LNCaP clone FGC (cell line): ENCODE results near the gene SLAMF9.

Experiments used
- DNase-seq: peaks from one replicate; pipeline ENCODE4 v3.0.0-alpha.2; 2011; ENCODE audit warnings: low read depth
- H3K4me3 ChIP-seq: 2 replicates; pipeline ENCODE4 v1.5.1; 2011; ENCODE audit warnings: mild to moderate bottlenecking, low read depth, low read length, control low read depth
- TF ChIP-seq, protein P1 (sequence below): IDR thresholded peaks from 2 replicates; pipeline ENCODE4 v1.5.1; 2012; ENCODE audit warnings: mild to moderate bottlenecking; ENCODE audit not compliant: control insufficient read depth, insufficient read depth; ENCODE audit errors: extremely low read depth

Gene SLAMF9

DNA sequence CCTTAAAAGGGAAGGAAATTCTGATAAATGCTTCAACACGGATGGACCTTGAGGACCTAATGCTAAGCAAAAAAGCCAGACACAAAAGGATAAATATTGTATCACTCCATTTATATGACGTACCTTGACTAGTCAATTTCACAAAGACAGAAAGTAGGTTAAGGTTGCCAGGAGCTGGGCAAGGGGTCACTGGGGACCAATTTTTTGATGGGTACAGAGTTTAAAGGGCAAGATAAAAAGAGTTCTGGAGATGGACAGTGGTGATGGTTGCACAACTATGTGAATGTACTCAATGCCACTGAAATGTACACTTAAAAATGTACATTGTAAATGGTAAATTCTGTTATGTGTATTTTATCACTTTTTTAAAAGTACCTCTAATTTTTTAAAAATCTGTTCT, 32.1 kb upstream of the SLAMF9 start:
- TF ChIP-seq, protein P1, sequence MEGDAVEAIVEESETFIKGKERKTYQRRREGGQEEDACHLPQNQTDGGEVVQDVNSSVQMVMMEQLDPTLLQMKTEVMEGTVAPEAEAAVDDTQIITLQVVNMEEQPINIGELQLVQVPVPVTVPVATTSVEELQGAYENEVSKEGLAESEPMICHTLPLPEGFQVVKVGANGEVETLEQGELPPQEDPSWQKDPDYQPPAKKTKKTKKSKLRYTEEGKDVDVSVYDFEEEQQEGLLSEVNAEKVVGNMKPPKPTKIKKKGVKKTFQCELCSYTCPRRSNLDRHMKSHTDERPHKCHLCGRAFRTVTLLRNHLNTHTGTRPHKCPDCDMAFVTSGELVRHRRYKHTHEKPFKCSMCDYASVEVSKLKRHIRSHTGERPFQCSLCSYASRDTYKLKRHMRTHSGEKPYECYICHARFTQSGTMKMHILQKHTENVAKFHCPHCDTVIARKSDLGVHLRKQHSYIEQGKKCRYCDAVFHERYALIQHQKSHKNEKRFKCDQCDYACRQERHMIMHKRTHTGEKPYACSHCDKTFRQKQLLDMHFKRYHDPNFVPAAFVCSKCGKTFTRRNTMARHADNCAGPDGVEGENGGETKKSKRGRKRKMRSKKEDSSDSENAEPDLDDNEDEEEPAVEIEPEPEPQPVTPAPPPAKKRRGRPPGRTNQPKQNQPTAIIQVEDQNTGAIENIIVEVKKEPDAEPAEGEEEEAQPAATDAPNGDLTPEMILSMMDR: no peak
- H3K4me3 ChIP-seq: no peak overlapping the region
- DNase-seq: no peak

DNA sequence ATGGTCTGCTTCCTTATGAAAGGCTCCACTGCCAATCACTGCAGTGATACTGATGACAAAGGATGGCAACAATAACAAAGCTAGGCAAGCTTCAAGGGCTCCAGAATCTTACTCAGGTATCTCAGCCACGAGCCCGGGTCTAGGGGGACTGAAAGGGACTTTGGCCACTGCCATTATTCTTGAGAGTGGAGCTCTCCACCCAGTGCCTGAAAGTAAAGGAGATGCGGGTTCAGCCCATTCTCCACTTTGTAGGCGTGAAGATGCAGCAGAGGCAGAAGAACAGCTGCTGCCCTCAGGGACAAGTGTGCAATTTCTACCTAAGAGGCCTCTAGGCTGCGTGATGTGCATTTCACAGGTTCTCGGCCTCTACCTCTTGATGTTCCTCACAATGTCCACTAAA, 31.4 kb upstream of the SLAMF9 start:
- no peak for DNase-seq
- no peak overlapping the region for H3K4me3 ChIP-seq
- TF ChIP-seq, protein P1: no peak

DNA sequence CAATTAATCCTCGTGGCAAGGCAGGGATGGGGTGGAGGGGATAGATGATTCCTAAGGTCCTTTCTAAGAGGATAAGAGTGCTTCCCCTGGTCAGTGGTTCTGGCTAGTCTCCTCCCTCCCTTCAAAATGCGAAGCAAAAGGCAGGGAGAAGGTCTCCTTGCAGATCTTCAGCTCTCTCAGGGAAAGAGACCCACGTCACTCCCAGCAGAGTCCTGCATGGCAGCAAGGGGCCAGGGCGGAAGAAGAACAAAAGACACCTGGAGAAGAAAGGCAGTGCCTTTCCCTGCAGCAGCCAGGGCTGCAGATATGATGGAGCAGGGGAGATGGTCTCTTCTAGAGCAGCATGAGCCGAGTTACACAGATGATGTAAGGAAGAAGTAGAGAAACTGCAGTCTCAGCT, 29.6 kb upstream of the SLAMF9 start:
- no peak overlapping the region for H3K4me3 ChIP-seq
- DNase-seq: no peak
- TF ChIP-seq, protein P1: no peak

DNA sequence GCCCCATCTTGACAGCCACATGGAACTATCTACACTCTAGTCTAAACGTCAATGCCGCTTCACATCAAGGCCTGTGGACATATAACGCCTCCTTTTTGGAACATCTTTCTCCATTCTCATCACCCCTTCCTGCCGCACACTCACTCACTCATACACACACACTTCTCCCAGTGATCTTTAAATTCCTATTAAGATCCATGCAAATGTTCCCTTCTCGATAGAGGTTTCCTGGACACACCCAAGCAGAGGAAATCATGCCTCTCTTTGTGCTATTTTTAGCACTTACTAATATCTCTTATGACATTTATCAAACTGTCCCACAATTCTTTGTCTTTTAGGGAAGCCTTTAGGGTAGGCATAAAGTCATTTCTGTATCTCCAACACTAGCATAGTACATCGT, 28.2 kb upstream of the SLAMF9 start:
- TF ChIP-seq, protein P1: no peak
- H3K4me3 ChIP-seq: no peak overlapping the region
- DNase-seq: no peak

DNA sequence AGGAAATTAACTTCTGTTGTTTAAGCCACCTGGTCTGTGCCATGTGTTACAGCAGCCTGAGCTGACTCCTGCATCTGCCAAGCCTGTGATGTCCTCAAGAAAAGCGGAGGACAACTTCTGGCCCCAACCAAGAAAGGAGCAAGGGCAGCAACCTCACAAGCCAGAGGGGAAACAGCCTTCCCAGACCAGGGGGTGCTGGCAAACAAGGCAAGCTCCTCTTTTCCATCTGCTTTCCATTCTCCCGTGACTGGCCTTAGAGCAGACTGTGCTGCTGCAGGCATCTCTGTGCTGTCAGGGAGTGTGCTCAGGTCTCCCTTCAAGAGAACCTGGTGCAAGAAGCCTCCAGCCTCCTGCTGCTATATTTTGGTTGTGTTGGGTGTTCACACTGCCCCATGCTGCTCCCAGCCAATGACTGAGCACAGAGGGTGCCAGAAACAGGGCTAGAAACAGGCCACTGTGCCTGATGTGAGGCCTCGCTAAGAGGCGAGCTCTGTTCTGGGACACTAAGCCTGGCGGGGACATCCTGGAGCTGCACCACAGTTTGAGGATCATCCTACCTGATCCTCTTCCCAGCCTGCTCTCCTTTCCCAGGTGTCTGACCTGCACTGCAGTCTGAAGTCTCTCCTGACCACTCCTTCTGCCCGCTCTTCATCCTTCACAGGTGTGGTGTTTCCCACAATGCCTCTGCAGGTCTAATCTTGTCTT, 27.5 kb upstream of the SLAMF9 start:
- no peak overlapping the region for H3K4me3 ChIP-seq

DNA sequence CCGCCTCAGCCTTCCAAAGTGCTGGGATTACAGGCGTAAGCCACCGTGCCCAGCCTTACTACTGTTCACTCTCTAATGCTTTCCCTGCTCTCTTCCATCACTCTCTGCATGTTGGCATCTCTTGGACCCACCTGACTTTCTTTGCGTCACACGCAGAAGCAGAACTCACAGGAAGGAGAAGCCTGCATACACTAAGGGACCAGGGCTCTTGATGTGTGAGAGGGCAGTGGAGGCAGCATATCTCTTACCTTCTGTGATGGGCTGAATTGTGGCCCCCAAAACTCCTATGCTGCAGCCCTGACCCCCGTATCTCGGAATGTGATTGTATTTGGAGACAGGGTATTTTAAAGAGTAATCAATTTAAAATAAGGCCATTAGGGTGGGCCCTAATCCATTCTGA, 26.7 kb upstream of the SLAMF9 start:
- H3K4me3 ChIP-seq: no peak overlapping the region
- TF ChIP-seq, protein P1: no peak
- no peak for DNase-seq

More for the DNA sequence above, 27.5 kb upstream of the SLAMF9 start:
- TF ChIP-seq, protein P1: no peak
- no peak for DNase-seq

DNA sequence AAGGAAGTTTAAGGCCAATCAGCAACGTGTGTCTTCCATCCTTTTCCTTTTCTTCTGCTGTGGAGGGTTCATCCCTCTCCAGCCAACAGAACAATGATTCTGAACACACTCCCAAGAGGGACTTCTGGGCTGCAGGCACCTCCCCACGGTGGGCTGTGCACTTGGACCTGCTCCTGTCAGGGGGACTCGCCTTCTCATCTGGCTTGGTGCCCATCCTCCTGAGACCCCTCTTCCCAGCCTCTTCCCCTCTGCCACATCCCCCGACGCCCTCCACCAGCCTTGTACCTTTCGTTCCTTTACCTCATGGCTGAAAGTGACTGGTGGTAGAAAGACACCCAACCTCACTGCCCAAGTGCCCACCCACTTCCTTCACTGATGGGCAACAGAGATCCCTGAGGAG, 26.0 kb upstream of the SLAMF9 start:
- no peak overlapping the region for H3K4me3 ChIP-seq
- TF ChIP-seq, protein P1: no peak
- DNase-seq: no peak
